ENCODE data around the gene TENM3.
"Not testable (repeated sequence)": the region's sequence is repeated elsewhere in the genome, so short reads cannot be mapped to it uniquely, and the experiment has no call there.

TENM3 gene

DNA sequence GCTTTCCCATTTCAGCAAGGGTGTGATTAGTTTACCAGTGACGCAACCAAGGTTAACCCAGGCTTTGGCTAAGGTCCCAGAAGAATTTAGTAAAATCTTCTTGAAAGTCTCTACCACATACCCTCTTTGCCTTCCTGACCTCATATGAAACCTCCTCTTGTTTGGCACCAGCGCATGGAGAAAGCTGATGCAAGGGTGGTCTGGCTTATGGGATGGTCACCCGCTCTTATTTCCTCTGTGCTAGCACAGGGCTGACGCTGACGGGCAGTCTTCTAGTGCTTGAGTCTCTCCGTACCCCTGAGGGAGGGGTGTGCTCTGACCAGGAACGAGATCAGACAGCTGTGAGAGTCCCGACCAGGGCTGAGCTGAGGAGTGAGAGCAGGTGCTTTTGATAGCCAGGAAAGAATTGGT is 137.6 kb downstream of the TENM3 start:
- DNase-seq (ENCODE audit: extremely low read depth, low read depth) = no peak
- TF ChIP-seq, protein P1, sequence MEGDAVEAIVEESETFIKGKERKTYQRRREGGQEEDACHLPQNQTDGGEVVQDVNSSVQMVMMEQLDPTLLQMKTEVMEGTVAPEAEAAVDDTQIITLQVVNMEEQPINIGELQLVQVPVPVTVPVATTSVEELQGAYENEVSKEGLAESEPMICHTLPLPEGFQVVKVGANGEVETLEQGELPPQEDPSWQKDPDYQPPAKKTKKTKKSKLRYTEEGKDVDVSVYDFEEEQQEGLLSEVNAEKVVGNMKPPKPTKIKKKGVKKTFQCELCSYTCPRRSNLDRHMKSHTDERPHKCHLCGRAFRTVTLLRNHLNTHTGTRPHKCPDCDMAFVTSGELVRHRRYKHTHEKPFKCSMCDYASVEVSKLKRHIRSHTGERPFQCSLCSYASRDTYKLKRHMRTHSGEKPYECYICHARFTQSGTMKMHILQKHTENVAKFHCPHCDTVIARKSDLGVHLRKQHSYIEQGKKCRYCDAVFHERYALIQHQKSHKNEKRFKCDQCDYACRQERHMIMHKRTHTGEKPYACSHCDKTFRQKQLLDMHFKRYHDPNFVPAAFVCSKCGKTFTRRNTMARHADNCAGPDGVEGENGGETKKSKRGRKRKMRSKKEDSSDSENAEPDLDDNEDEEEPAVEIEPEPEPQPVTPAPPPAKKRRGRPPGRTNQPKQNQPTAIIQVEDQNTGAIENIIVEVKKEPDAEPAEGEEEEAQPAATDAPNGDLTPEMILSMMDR (IDR thresholded peaks at IDR 0.05; ENCODE audit: low read depth, low read length) = no peak

DNA sequence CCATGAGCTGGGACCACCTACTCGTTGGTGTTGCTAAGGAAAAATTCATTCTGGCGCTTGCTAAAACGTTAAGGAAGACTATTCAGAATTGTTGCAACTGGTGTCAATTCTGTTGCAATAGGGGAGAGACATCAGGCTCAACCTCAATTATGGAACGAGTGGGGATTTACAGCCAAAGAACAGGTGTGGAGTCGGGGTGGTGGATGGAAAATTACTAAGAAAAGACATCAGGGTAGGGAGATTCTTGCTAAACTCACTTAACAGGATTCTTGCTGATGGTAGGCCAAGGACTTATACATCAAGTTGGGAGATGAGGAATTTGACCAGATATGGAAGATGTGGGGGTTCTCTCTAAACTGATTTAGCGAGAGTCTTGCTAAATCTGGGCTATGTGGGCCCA is 139.7 kb downstream of the TENM3 start:
- TF ChIP-seq, protein P1 (IDR thresholded peaks at IDR 0.05; ENCODE audit: low read depth, low read length) = no peak
- DNase-seq (ENCODE audit: extremely low read depth, low read depth) = no peak

DNA sequence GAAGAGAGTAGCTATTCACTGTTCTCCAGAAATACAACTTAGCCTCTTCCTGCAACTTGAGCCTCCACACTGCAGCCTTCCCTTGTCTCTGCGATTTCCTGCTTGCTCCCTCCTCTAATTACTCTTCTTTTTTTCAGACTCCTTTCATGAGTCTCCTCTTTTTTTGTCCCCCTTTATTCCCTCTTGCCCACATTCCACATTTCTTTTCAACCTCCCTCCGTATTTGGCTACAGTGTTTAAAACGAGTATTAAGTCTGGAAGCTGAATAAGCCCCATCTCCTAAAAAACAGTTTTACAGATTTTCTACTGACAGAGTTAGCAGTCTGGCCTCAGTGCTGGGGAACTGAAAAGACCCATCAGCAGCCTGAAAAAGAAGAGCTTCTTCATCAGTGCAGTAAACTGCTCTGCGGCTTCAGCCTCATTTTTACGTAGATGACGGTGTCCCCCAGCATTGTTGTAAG is 141.5 kb downstream of the TENM3 start:
- TF ChIP-seq, protein P1 (IDR thresholded peaks at IDR 0.05; ENCODE audit: low read depth, low read length) = no peak
- no peak for DNase-seq (ENCODE audit: extremely low read depth, low read depth)

DNA sequence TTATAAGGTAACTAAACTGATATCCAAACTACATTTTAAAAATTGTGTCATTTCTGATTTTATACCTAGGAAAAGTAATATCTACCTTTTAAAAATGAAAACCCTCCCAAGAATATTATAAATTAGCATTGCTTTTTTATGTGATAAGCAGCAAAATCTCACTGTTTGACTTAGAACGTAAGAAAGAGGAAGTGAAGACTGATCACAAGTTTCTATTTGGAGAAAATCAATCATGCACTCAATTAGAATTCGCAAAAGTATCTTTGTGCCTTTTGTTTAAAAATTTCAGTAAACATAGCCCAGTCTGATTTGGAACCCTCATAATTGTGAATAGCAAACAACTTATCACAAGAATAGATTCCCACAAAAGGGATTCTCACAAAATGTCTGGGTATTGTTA is 142.7 kb downstream of the TENM3 start:
- DNase-seq (ENCODE audit: extremely low read depth, low read depth) = no peak
- TF ChIP-seq, protein P1 (IDR thresholded peaks at IDR 0.05; ENCODE audit: low read depth, low read length) = no peak

DNA sequence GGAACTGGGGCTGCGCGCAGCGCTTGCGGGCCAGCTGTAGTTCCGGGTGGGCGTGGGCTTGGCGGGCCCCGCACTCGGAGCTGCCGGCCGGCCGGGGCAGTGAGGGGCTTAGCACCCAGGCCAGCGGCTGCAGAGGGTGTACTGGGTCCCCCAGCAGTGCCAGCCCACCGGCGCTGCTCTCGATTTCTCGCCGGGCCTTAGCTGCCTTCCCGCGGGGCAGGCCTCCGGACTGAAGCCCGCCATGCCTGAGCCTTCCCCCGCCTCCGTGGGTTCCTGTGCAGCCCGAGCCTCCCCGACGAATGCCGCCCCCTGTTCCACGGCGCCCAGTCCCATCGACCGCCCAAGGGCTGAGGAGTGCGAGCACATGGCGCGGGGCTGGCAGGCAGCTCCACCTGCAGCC is 143.4 kb downstream of the TENM3 start:
- DNase-seq (ENCODE audit: extremely low read depth, low read depth) = not testable (repeated sequence)

DNA sequence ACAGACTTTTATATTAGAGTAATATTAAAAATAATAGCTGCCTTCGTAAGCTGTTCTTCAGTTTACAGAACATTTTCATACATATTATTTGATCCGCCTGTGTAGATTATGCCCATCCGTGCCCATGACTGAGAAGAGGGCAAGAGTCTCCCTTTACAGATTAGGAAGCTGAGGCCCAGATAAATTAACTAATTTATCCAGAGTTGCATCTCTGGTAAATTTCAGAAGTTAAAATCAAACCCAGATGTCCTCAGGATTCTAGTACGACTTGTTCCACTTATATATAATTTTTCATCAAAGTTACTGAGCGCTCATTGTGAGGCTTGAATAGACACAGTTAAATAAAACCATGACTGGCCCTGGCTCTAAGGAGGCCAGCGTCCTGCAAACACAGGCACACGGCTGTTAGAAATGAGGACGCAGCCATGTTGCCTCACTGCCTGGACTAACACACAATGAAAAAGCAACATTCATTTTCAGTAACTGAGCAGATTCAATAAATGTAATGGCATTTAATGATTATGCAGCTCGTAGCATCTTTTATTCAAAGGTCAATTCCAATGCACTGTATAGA is 148.0 kb downstream of the TENM3 start:
- TF ChIP-seq, protein P1 (IDR thresholded peaks at IDR 0.05; ENCODE audit: low read depth, low read length) = no peak
- DNase-seq (ENCODE audit: extremely low read depth, low read depth) = no peak

DNA sequence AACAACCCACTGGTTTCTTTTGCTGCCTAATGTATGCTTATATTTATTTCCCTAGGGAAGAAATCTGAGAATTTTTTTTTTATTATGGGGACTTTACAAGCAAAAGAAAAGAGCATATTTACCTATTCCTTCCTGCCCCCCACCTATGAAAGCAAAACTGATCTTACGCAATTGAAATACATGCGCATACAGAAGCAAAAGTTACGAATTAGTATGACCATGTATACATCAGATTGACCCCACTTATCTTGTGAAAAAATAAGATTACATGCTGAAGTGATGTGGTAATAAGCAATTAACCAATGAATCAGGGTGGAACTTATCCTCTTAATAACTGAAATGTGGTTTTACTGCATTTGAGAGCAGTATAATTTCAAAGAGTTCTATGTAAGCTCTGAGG is 151.0 kb downstream of the TENM3 start:
- TF ChIP-seq, protein P1 (IDR thresholded peaks at IDR 0.05; ENCODE audit: low read depth, low read length) = no peak
- no peak for DNase-seq (ENCODE audit: extremely low read depth, low read depth)

DNA sequence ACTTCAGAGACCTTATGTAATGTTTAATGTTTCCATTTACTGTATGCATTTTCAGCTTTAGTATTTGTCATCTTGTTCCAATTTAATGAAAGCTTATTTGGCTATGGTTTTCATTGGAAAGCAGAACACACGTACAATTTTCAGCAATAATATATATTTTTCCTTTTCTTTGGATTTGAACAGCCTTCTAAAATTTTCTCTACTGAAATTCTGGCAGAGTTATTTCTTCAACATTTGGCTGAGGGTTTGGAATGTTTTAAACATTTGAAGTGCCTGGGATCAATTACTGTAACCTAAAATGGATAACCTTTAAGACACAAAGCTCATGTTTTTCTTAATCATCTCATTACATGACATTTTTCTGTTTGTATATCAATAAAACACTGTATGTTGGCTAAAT is 156.9 kb downstream of the TENM3 start:
- DNase-seq (ENCODE audit: extremely low read depth, low read depth) = no peak
- TF ChIP-seq, protein P1 (IDR thresholded peaks at IDR 0.05; ENCODE audit: low read depth, low read length) = no peak
